Prostate gland (tissue), 2 donors: ENCODE data around the gene DLL4.

Source experiments
- CTCF ChIP-seq, 4 experiments: fragments of 200-600 bp in 2 of 4; fragments of 450-650 bp in 2 of 4; sonication (generic) in 2 of 4; IDR thresholded peaks; 1 replicate in 3 of 4; 2 replicates in 1 of 4; pipeline ENCODE4 v1.5.1; 2016 to 2019; ENCODE audit warnings: antibody characterized with exemption in 4 of 4, mild to moderate bottlenecking in 2 of 4, moderate library complexity in 2 of 4
- POLR2A ChIP-seq: fragments of 450-650 bp; IDR thresholded peaks from one replicate; pipeline ENCODE4 v1.6.1; 2016; ENCODE audit warnings: antibody characterized with exemption, mild to moderate bottlenecking

DNA sequence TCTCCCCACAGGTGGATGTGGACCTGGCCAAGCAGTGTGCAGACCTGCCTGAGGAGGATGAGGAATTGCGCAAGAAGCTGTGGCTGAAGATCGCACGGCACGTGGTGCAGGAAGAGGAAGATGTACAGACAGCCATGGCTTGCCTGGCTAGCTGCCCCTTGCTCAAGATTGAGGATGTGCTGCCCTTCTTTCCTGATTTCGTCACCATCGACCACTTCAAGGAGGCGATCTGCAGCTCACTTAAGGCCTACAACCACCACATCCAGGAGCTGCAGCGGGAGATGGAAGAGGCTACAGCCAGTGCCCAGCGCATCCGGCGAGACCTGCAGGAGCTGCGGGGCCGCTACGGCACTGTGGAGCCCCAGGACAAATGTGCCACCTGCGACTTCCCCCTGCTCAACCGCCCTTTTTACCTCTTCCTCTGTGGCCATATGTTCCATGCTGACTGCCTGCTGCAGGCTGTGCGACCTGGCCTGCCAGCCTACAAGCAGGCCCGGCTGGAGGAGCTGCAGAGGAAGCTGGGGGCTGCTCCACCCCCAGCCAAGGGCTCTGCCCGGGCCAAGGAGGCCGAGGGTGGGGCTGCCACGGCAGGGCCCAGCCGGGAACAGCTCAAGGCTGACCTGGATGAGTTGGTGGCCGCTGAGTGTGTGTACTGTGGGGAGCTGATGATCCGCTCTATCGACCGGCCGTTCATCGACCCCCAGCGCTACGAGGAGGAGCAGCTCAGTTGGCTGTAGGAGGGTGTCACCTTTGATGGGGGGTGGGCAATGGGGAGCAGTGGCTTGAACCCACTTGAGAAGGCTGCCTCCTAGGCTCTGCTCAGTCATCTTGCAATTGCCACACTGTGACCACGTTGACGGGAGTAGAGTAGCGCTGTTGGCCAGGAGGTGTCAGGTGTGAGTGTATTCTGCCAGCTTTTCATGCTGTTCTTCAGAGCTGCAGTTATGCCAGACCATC lies 26.3 kb upstream of the DLL4 start:
- no peak for TF ChIP-seq CTCF (IDR thresholded peaks at IDR 0.05)
- no peak for TF ChIP-seq POLR2A
